HepG2 (cell line): ENCODE measurements around the gene ELAVL3. TPM values are rescaled to one million over a fixed set of nuclear protein-coding genes. Genes with fewer than 3 reads are reported as not detected.

Source experiments
- ARHGAP35 ChIP-seq: sonication (generic); formaldehyde crosslinking; IDR thresholded peaks from 2 replicates; pipeline ENCODE4 v1.9.0; 2022; ENCODE audit warnings: mild to moderate bottlenecking, inconsistent platforms, moderate library complexity, missing genetic modification reagents, borderline replicate concordance
- ATRX ChIP-seq: sonication (generic); formaldehyde crosslinking; IDR thresholded peaks from 2 replicates; pipeline ENCODE4 v1.4.0; 2020; ENCODE audit warnings: missing genetic modification reagents, borderline replicate concordance
- HNF4A ChIP-seq: sonication (generic); formaldehyde crosslinking; IDR thresholded peaks from 2 replicates; pipeline ENCODE4 v1.4.0; 2020; ENCODE audit warnings: missing genetic modification reagents
- JUND ChIP-seq: sonication (generic); formaldehyde crosslinking; IDR thresholded peaks from 2 replicates; pipeline ENCODE4 v1.8.0; 2022; ENCODE audit warnings: mild to moderate bottlenecking, missing genetic modification reagents
- NFIB ChIP-seq: sonication (generic); formaldehyde crosslinking; IDR thresholded peaks from 2 replicates; pipeline ENCODE4 v1.9.0; 2021; ENCODE audit warnings: missing genetic modification reagents, mild to moderate bottlenecking, borderline replicate concordance
- NKX3-1 ChIP-seq: sonication (generic); formaldehyde crosslinking; IDR thresholded peaks from 2 replicates; pipeline ENCODE4 v1.5.0; 2020; ENCODE audit warnings: missing genetic modification reagents
- RARG ChIP-seq: sonication (generic); formaldehyde crosslinking; IDR thresholded peaks from 2 replicates; pipeline ENCODE4 v1.4.0; 2020; ENCODE audit warnings: low read depth, mild to moderate bottlenecking, missing genetic modification reagents
- RXRA ChIP-seq: sonication (generic); formaldehyde crosslinking; IDR thresholded peaks from 2 replicates; pipeline ENCODE4 v1.5.1; 2020; ENCODE audit warnings: missing genetic modification reagents
- ZBTB3 ChIP-seq: sonication (generic); formaldehyde crosslinking; IDR thresholded peaks from 2 replicates; pipeline ENCODE4 v1.4.0; 2020; ENCODE audit warnings: low read depth, mild to moderate bottlenecking, moderate library complexity, missing genetic modification reagents, borderline replicate concordance
- ZFX ChIP-seq: sonication (generic); formaldehyde crosslinking; IDR thresholded peaks from 2 replicates; pipeline ENCODE4 v1.4.0; 2020; ENCODE audit warnings: mild to moderate bottlenecking, low read depth, missing genetic modification reagents, moderate library complexity
- ZNF274 ChIP-seq: sonication (generic); formaldehyde crosslinking; IDR thresholded peaks from 2 replicates; pipeline ENCODE4 v1.5.1; 2020; ENCODE audit warnings: mild to moderate bottlenecking, missing genetic modification reagents
- ZNF446 ChIP-seq: sonication (generic); formaldehyde crosslinking; IDR thresholded peaks from 2 replicates; pipeline ENCODE4 v1.5.0; 2020; ENCODE audit warnings: mild to moderate bottlenecking, missing genetic modification reagents
- ZNF720 ChIP-seq: sonication (generic); formaldehyde crosslinking; IDR thresholded peaks from 2 replicates; pipeline ENCODE4 v1.4.0; 2020; ENCODE audit warnings: missing genetic modification reagents
- ZNF788 ChIP-seq: sonication (generic); formaldehyde crosslinking; IDR thresholded peaks from 2 replicates; pipeline ENCODE4 v1.5.0; 2020; ENCODE audit warnings: mild to moderate bottlenecking, missing genetic modification reagents, borderline replicate concordance
- ZSCAN31 ChIP-seq: sonication (generic); formaldehyde crosslinking; IDR thresholded peaks from 2 replicates; pipeline ENCODE4 v1.5.0; 2020; ENCODE audit warnings: low read depth, mild to moderate bottlenecking, missing genetic modification reagents
- polyA plus RNA-seq, 8 experiments: library from polyadenylated mRNA; depleted of rRNA in 3 of 8; stranded (reverse) in 7 of 8; unstranded in 1 of 8; fragments of >200 nt; fragmentation: Illumina TruSeq in 4 of 8; extraction: Trizol in 4 of 8; gene quantifications; 2 replicates each; pipeline versions ENCODE4 v1.2.1 to v1.2.3, GENCODE V29; 2011 to 2016; ENCODE audit warnings: low read depth in 4 of 8, missing spikeins in 1 of 8, mixed read lengths in 1 of 8; ENCODE audit not compliant: insufficient read depth in 1 of 8
- total RNA-seq, 5 experiments: library from RNA; depleted of rRNA; stranded (reverse); fragments of >200 nt; fragmentation: Illumina TruSeq; extraction: Trizol; gene quantifications; 2 replicates each; pipeline ENCODE4 v1.2.3, GENCODE V29; 2016; ENCODE audit warnings: low read depth in 1 of 5
- TF ChIP-seq, protein P1 (sequence below): sonication (generic); formaldehyde crosslinking; IDR thresholded peaks from 2 replicates; pipeline ENCODE4 v1.4.0; 2020; ENCODE audit warnings: mild to moderate bottlenecking, missing genetic modification reagents, borderline replicate concordance
- TF ChIP-seq, protein P2 (sequence below): sonication (generic); formaldehyde crosslinking; IDR thresholded peaks from 2 replicates; pipeline ENCODE4 v1.4.0; 2020; ENCODE audit warnings: missing genetic modification reagents, mild to moderate bottlenecking, borderline replicate concordance
- TF ChIP-seq, protein P3 (sequence below): sonication (generic); formaldehyde crosslinking; IDR thresholded peaks from 2 replicates; pipeline ENCODE4 v1.5.1; 2020; ENCODE audit warnings: missing genetic modification reagents, mild to moderate bottlenecking, borderline replicate concordance
- TF ChIP-seq, protein P4 (sequence below): sonication (generic); formaldehyde crosslinking; IDR thresholded peaks from 2 replicates; pipeline ENCODE4 v1.8.0; 2022; ENCODE audit warnings: mild to moderate bottlenecking, missing genetic modification reagents, moderate library complexity

ELAVL3 gene
- total and polyA plus RNA-seq, 2 of the 13 experiments (the other 11 are each of a cell fraction or from before 2014, with no cell fraction given), result 0.03 TPM; not detected in 1

DNA sequence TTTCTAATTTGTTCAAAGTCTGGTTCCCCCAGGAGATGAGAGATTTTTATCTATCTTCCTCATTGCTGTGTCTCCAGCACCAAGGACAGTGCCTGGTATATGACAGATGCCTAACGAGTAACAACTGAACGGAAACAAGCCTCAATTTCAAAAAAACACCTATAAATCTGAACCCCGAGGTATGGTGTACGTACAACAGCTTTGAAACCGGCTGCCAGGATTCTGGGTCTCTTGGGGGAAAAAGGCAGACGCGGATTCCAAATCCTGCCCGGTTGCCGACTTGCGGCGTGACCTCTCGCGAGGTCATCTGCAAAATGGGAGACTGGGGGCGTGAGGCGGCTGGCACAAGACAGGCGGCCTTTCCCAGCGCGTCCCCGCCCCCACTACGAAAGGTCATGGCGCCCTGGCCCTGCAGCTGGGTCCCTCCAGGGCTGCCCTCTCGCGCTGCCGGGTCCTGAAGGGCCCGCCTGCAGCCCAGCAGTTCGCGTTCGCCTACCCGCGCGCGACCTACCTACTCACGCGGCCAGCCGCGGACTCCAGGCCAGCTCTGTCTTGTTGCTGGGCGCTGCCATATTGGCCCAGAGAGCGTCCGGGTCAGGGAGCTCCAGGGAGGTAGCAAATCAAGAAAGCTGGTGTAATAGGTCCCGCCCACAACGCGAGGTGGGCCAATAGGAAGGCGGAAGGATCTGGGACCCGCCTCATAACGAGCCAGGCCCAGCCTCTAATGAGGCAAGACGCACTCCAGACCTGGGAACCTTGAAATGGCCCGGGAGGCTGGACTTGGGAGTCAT, 47.9 kb upstream of the ELAVL3 start, which contains the start of gene ECSIT (continued):
- TF ChIP-seq, protein P1, sequence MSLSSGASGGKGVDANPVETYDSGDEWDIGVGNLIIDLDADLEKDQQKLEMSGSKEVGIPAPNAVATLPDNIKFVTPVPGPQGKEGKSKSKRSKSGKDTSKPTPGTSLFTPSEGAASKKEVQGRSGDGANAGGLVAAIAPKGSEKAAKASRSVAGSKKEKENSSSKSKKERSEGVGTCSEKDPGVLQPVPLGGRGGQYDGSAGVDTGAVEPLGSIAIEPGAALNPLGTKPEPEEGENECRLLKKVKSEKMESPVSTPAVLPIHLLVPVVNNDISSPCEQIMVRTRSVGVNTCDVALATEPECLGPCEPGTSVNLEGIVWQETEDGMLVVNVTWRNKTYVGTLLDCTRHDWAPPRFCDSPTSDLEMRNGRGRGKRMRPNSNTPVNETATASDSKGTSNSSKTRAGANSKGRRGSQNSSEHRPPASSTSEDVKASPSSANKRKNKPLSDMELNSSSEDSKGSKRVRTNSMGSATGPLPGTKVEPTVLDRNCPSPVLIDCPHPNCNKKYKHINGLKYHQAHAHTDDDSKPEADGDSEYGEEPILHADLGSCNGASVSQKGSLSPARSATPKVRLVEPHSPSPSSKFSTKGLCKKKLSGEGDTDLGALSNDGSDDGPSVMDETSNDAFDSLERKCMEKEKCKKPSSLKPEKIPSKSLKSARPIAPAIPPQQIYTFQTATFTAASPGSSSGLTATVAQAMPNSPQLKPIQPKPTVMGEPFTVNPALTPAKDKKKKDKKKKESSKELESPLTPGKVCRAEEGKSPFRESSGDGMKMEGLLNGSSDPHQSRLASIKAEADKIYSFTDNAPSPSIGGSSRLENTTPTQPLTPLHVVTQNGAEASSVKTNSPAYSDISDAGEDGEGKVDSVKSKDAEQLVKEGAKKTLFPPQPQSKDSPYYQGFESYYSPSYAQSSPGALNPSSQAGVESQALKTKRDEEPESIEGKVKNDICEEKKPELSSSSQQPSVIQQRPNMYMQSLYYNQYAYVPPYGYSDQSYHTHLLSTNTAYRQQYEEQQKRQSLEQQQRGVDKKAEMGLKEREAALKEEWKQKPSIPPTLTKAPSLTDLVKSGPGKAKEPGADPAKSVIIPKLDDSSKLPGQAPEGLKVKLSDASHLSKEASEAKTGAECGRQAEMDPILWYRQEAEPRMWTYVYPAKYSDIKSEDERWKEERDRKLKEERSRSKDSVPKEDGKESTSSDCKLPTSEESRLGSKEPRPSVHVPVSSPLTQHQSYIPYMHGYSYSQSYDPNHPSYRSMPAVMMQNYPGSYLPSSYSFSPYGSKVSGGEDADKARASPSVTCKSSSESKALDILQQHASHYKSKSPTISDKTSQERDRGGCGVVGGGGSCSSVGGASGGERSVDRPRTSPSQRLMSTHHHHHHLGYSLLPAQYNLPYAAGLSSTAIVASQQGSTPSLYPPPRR, result no peak; the same call in 1 of the 2 replicates
- no peak for TF ChIP-seq ZNF446
- TF ChIP-seq, protein P2, sequence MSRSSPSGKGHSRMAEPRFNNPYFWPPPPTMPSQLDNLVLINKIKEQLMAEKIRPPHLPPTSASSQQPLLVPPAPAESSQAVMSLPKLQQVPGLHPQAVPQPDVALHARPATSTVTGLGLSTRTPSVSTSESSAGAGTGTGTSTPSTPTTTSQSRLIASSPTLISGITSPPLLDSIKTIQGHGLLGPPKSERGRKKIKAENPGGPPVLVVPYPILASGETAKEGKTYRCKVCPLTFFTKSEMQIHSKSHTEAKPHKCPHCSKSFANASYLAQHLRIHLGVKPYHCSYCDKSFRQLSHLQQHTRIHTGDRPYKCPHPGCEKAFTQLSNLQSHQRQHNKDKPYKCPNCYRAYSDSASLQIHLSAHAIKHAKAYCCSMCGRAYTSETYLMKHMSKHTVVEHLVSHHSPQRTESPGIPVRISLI, result peak; percentile 11; the same call in 1 of the 2 replicates
- TF ChIP-seq, protein P3, sequence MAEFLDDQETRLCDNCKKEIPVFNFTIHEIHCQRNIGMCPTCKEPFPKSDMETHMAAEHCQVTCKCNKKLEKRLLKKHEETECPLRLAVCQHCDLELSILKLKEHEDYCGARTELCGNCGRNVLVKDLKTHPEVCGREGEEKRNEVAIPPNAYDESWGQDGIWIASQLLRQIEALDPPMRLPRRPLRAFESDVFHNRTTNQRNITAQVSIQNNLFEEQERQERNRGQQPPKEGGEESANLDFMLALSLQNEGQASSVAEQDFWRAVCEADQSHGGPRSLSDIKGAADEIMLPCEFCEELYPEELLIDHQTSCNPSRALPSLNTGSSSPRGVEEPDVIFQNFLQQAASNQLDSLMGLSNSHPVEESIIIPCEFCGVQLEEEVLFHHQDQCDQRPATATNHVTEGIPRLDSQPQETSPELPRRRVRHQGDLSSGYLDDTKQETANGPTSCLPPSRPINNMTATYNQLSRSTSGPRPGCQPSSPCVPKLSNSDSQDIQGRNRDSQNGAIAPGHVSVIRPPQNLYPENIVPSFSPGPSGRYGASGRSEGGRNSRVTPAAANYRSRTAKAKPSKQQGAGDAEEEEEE (CRISPR knock-in tag), result no peak
- no peak for TF ChIP-seq ZNF720 (CRISPR knock-in tag)
- peak; percentile 86 for TF ChIP-seq ZSCAN31 (CRISPR knock-in tag)
- TF ChIP-seq ARHGAP35, result no peak; the same call in 1 of the 2 replicates
- TF ChIP-seq RARG, result no peak
- no peak for TF ChIP-seq ATRX (CRISPR knock-in tag)
- TF ChIP-seq ZNF274 (CRISPR knock-in tag), result peak; percentile 87
- TF ChIP-seq RXRA (CRISPR knock-in tag), result peak; percentile 89
- TF ChIP-seq, protein P4, sequence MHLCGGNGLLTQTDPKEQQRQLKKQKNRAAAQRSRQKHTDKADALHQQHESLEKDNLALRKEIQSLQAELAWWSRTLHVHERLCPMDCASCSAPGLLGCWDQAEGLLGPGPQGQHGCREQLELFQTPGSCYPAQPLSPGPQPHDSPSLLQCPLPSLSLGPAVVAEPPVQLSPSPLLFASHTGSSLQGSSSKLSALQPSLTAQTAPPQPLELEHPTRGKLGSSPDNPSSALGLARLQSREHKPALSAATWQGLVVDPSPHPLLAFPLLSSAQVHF, result 0 out of 2 replicates have a peak, but pooled peaks have one; percentile 39
- no peak for TF ChIP-seq NFIB (CRISPR knock-in tag)
- TF ChIP-seq ZFX, result peak; percentile 96
- no peak; the same call in 1 of the 2 replicates for TF ChIP-seq NKX3-1 (CRISPR knock-in tag)
- TF ChIP-seq JUND (CRISPR knock-in tag), result peak; percentile 31; the same call in 1 of the 2 replicates
- TF ChIP-seq ZNF788 (CRISPR knock-in tag), result peak; percentile 93
- TF ChIP-seq ZBTB3 (CRISPR knock-in tag), result no peak
- TF ChIP-seq HNF4A (CRISPR knock-in tag), result no peak
